ENCODE results near the gene EZH2. TPM values are rescaled to one million over a fixed set of nuclear protein-coding genes. Genes with fewer than 3 reads are reported as not detected.

EZH2 gene
- polyA plus RNA-seq, 1 of the 3 experiments (the other 2 are of a cell fraction): 30.6 TPM

DNA sequence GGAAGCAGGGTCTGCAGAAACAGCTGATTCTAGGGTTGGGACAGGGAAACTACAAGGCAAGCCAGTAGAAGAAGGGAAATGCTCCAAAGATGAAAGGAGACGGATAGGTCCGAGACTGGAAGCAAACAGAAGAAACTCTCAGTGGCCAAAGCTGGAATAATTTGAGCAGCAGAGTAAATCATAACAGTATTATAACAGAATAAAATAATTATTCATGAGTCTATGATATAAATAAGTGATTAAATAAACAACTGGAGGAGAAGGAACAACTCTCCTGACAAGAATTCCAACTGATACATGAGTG is 27.6 kb downstream of the EZH2 start:
- Histone ChIP-seq H3K4me3 (ENCODE audit: low read depth in 2 of 2, low read length in 1 of 2) (no peak overlapping the region; a peak in 1 of 4 replicates), H3K79me2 (ENCODE audit: insufficient read depth) (peaks cover 99% of the 10 kb centered on the region), H3F3A (replicated peaks; ENCODE audit: insufficient read depth) (peaks cover 11% of the 10 kb centered on the region), H3K9ac (no peak overlapping the region), H4K20me1 (ENCODE audit: insufficient read depth) (peaks cover 82% of the 10 kb centered on the region), H3K4me2 (0 out of 2 replicates have a peak overlapping the region, but pooled peaks have one; percentile 3), H3K9me3 (no peaks in the 10 kb centered on the region), H3K27me3 (ENCODE audit: insufficient read depth) (no peaks in the 10 kb centered on the region), H2AFZ (ENCODE audit: low read depth) (no peak overlapping the region), H3K27ac (ENCODE audit: low read depth in 2 of 2, low read length in 1 of 2) (no peak overlapping the region), H3K4me1 (ENCODE audit: control insufficient read depth in 1 of 2, insufficient read depth in 2 of 2, low read depth in 1 of 2, low read length in 1 of 2) (peaks cover 0 to 6% of the 10 kb centered on the region in 2 experiments; a peak in 2 of 4 replicates), H3K36me3 (replicated peaks in 1 of 2; ENCODE audit: control insufficient read depth in 1 of 2, insufficient read depth in 2 of 2, low read length in 1 of 2) (no peaks in the 10 kb centered on the region), H3K9me2 (no peaks in the 10 kb centered on the region)
- POLR2A ChIA-PET: no interaction called here
- TF ChIP-seq, protein P1, sequence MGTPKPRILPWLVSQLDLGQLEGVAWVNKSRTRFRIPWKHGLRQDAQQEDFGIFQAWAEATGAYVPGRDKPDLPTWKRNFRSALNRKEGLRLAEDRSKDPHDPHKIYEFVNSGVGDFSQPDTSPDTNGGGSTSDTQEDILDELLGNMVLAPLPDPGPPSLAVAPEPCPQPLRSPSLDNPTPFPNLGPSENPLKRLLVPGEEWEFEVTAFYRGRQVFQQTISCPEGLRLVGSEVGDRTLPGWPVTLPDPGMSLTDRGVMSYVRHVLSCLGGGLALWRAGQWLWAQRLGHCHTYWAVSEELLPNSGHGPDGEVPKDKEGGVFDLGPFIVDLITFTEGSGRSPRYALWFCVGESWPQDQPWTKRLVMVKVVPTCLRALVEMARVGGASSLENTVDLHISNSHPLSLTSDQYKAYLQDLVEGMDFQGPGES (IDR thresholded peaks at IDR 0.05; ENCODE audit: low read depth, low read length): no peak
- TF ChIP-seq MXI1 (IDR thresholded peaks at IDR 0.05; ENCODE audit: low read depth, low read length): no peak
- peak; percentile 24 for TF ChIP-seq CTCF (IDR thresholded peaks at IDR 0.05)
- 96% methylated on average over 2 of the region's 2 CpGs for WGBS (ENCODE audit: low lambda C conversion rate)
- no peak for DNase-seq
- CTCF ChIA-PET: interaction anchor here (0.5 to 3.1 kb wide), 55 partner anchors 8 to 591 kb away, joined by 3 to 37 read pairs (median 4); partner anchors contain the start of genes CUL1 and EZH2

DNA sequence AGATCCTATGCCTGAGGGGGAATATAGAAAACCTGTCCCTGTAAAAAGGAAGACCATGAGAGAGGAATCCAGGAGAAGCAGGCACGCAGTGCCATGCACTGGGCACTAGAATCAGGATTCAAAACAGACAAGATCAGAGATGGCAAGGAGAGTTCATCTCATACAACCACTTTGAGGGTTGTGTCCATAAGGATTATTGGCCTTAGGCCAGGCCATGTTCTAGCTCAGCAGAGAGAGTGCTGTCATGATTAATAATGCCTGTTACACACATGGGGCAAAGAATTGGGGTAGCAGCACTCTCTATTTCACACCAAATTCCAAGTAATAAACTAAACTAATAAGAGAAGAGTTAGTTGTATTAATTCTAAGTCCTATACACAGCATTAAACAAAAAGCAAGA is 29.1 kb downstream of the EZH2 start:
- peaks cover 99% of the 10 kb centered on the region for H3K79me2 ChIP-seq (ENCODE audit: insufficient read depth)
- 96% methylated on average over 1 of the region's 1 CpG for WGBS (ENCODE audit: low lambda C conversion rate)
- POLR2A ChIA-PET: no interaction called here
- peaks cover 0 to 6% of the 10 kb centered on the region in 2 experiments; a peak in 3 of 4 replicates for H3K4me1 ChIP-seq (ENCODE audit: control insufficient read depth in 1 of 2, insufficient read depth in 2 of 2, low read depth in 1 of 2, low read length in 1 of 2)
- peaks cover 11% of the 10 kb centered on the region for H3F3A ChIP-seq (replicated peaks; ENCODE audit: insufficient read depth)
- H3K9me2 ChIP-seq: no peaks in the 10 kb centered on the region
- CTCF ChIA-PET: interaction anchor here (0.6 to 3.1 kb wide), 15 partner anchors 9 to 150 kb away, joined by 3 to 37 read pairs (median 11); partner anchors contain the start of gene EZH2
- H3K36me3 ChIP-seq (replicated peaks in 1 of 2; ENCODE audit: control insufficient read depth in 1 of 2, insufficient read depth in 2 of 2, low read length in 1 of 2): no peaks in the 10 kb centered on the region
- H3K27me3 ChIP-seq (ENCODE audit: insufficient read depth): no peaks in the 10 kb centered on the region
- no peak overlapping the region for H3K9ac ChIP-seq
- TF ChIP-seq SMC3 (IDR thresholded peaks at IDR 0.05; ENCODE audit: low read depth, low read length) (no peak), GATA2 (CRISPR knock-in tag; IDR thresholded peaks at IDR 0.05) (0 out of 2 replicates have a peak, but pooled peaks have one; percentile 13)
- H3K4me2 ChIP-seq: no peak overlapping the region
- H2AFZ ChIP-seq (ENCODE audit: low read depth): no peak overlapping the region
- no peak overlapping the region for H3K27ac ChIP-seq (ENCODE audit: low read depth in 2 of 2, low read length in 1 of 2)
- no peak overlapping the region for H3K4me3 ChIP-seq (ENCODE audit: low read depth in 2 of 2, low read length in 1 of 2)
- H3K9me3 ChIP-seq: no peaks in the 10 kb centered on the region
- peaks cover 89% of the 10 kb centered on the region for H4K20me1 ChIP-seq (ENCODE audit: insufficient read depth)
- peak; percentile 40 for DNase-seq

GRCh38 chr7:148852272-148852671 is 31.8 kb downstream of the EZH2 start:
- Histone ChIP-seq H3K9me3 (no peaks in the 10 kb centered on the region), H3K4me3 (ENCODE audit: low read depth in 2 of 2, low read length in 1 of 2) (no peak overlapping the region), H3K9ac (no peak overlapping the region), H3K79me2 (ENCODE audit: insufficient read depth) (peaks cover 100% of the 10 kb centered on the region), H3K9me2 (no peaks in the 10 kb centered on the region), H3K4me1 (ENCODE audit: control insufficient read depth in 1 of 2, insufficient read depth in 2 of 2, low read depth in 1 of 2, low read length in 1 of 2) (peaks cover 25% of the 10 kb centered on the region in 2 experiments), H3K4me2 (no peak overlapping the region), H3F3A (replicated peaks; ENCODE audit: insufficient read depth) (peaks cover 9% of the 10 kb centered on the region), H3K27me3 (ENCODE audit: insufficient read depth) (no peaks in the 10 kb centered on the region), H3K27ac (ENCODE audit: low read depth in 2 of 2, low read length in 1 of 2) (no peak overlapping the region), H3K36me3 (replicated peaks in 1 of 2; ENCODE audit: control insufficient read depth in 1 of 2, insufficient read depth in 2 of 2, low read length in 1 of 2) (no peaks in the 10 kb centered on the region), H4K20me1 (ENCODE audit: insufficient read depth) (peaks cover 92% of the 10 kb centered on the region), H2AFZ (ENCODE audit: low read depth) (no peak overlapping the region)
- DNase-seq: no peak
- POLR2A ChIA-PET: no interaction called here
- CTCF ChIA-PET: no interaction called here
- 100% methylated on average over 1 of the region's 1 CpG for WGBS (ENCODE audit: low lambda C conversion rate)
- TF ChIP-seq USF2 (IDR thresholded peaks at IDR 0.05; ENCODE audit: borderline replicate concordance, low read depth, low read length): no peak
- no peak for TF ChIP-seq CTCF (IDR thresholded peaks at IDR 0.05)
- no peak for TF ChIP-seq YY1 (IDR thresholded peaks at IDR 0.05; ENCODE audit: low read depth)
- no peak for TF ChIP-seq REST (IDR thresholded peaks at IDR 0.05; ENCODE audit: low read depth, low read length)
- no peak for TF ChIP-seq RCOR1 (IDR thresholded peaks at IDR 0.05; ENCODE audit: low read length)

Measured in SK-N-SH (cell line).